MG63 (cell line): ENCODE data around the gene TCP10L. TPM values are rescaled to one million over a fixed set of nuclear protein-coding genes. Genes with fewer than 3 reads are reported as not detected.
"Not testable (repeated sequence)": the region's sequence is repeated elsewhere in the genome, so short reads cannot be mapped to it uniquely, and the experiment has no call there.

Source experiments
- DNase-seq: peaks from one replicate; pipeline ENCODE4 v3.0.0-alpha.2; 2020
- H3K27me3 ChIP-seq: fragments of 250-450 bp; sonication (Bioruptor Pico); 2 replicates; pipeline ENCODE4 v1.5.1; 2020; ENCODE audit warnings: mild to moderate bottlenecking, moderate library complexity
- H3K36me3 ChIP-seq: fragments of 250-450 bp; sonication (Bioruptor Pico); 2 replicates; pipeline ENCODE4 v1.5.1; 2020; ENCODE audit warnings: mild to moderate bottlenecking, moderate library complexity
- H3K4me3 ChIP-seq: fragments of 250-450 bp; sonication (Bioruptor Pico); 2 replicates; pipeline ENCODE4 v1.5.1; 2020; ENCODE audit warnings: mild to moderate bottlenecking, moderate library complexity
- H3K9me3 ChIP-seq: fragments of 250-450 bp; sonication (Bioruptor Pico); 2 replicates; pipeline ENCODE4 v1.5.1; 2020; ENCODE audit warnings: mild to moderate bottlenecking, moderate library complexity
- total RNA-seq: library from RNA; depleted of rRNA; stranded (reverse); fragments of >200 nt; shearing (Covaris generic); gene quantifications from 2 replicates; pipeline ENCODE4 v1.2.3, GENCODE V29; 2014; ENCODE audit warnings: low replicate concordance; rRNA removed

TCP10L gene
- total RNA-seq, result 0.69 TPM in 1 of 2 replicates, not detected in the other

GRCh38 chr21:32585042-32585710, at the start of gene TCP10L:
TCP10L (minus strand) TSS chr21:32585523; CDS start chr21:32584304, 1,219 bp downstream.
- Histone ChIP-seq H3K9me3 (no peaks in the 10 kb centered on the region), H3K27me3 (no peaks in the 10 kb centered on the region), H3K36me3 (no peaks in the 10 kb centered on the region), H3K4me3 (no peak within 1 kb of the TSS)
- DNase-seq, result no peak

GRCh38 chr21:32626621-32627196, 41.4 kb upstream of the TCP10L start:
- Histone ChIP-seq H3K9me3 (no peaks in the 10 kb centered on the region), H3K36me3 (no peaks in the 10 kb centered on the region; the same call in 1 of the 2 replicates), H3K4me3 (no peak overlapping the region), H3K27me3 (no peaks in the 10 kb centered on the region)
- no peak for DNase-seq

GRCh38 chr21:32618218-32618617, 32.9 kb upstream of the TCP10L start:
- not testable (repeated sequence) for H3K36me3 ChIP-seq, H3K4me3 ChIP-seq, DNase-seq, H3K27me3 ChIP-seq, H3K9me3 ChIP-seq

GRCh38 chr21:32613436-32614043, 28.2 kb upstream of the TCP10L start:
- no peak for DNase-seq
- peak overlapping the region; percentile 98 for H3K4me3 ChIP-seq
- no peaks in the 10 kb centered on the region for H3K9me3 ChIP-seq
- H3K36me3 ChIP-seq, result peaks cover 18% of the 10 kb centered on the region
- no peaks in the 10 kb centered on the region for H3K27me3 ChIP-seq

DNA sequence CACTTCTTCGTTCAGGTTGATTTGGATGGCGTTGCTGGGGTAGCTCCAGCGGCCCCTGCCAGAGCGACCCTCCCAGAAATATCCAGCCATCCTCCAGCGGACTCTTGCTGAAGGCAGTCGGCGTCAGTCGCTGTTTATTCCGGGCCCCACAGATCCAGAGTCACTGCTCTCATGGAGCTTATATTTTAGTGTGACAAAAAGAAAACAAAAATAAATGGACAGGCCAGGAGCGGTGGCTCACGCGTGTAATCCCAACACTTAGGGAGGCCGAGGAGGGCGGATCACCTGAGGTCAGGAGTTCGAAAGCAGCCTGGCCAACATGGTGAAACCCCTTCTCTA, 27.6 kb upstream of the TCP10L start:
- no peak for DNase-seq
- Histone ChIP-seq H3K9me3 (no peaks in the 10 kb centered on the region), H3K27me3 (no peaks in the 10 kb centered on the region), H3K4me3 (peak overlapping the region; percentile 98), H3K36me3 (peaks cover 18% of the 10 kb centered on the region)

DNA sequence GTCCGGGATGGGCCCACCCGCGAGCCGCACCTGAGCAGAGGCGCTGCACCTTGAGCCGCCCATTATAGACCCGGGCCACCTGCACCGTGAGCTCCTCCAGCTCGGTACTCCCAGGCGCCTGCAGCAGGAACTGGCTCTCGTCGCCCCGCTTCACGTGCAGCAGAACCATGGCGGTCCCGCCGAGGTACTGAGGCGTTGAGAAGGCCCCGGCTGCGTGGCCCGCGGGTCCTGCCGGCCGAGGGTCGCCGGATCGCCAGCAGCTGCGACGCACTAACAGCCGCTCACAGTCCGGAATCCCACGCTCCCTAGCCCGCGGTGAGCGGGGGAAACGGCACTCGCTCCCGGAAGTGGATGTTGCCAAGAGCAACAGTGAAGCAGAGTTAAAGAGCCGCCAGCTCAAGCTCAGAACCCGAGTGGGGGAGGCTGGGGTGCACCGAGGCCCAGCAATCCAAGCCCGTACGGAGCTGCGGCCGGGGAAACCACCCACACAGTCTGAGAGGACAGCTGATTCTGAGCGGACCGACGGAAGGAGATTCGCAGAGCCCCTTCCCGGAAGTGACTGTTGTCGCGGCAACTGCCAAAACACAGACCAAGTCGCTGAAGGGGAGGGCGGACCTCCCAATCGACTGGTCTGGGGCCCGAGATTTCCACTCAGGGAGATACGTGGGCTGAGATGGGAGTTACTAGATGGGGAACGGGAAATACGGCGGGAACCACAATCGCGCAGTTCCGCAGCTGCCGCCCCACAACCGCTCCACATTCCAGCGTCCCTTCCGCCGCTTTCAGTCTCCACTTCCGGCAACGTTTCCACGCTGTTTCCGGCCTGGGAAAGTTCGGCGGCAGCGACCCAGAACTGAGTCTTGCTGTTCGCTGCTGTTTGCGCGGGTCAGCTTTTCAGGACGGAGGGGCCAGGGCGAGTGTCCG, 27.0 kb upstream of the TCP10L start, which contains the start of gene CFAP298:
CFAP298 (minus strand) TSS at position 303 of the 924 bp plus-strand sequence; CDS start at position 169, 134 bp downstream.
- Histone ChIP-seq H3K36me3 (peaks cover 21% of the 10 kb centered on the region), H3K9me3 (no peaks in the 10 kb centered on the region), H3K4me3 (peak within 1 kb of the TSS; percentile 98), H3K27me3 (no peaks in the 10 kb centered on the region)
- DNase-seq, result peak; percentile 93

GRCh38 chr21:32611471-32611997, 26.2 kb upstream of the TCP10L start:
- H3K4me3 ChIP-seq, result peak overlapping the region; percentile 98
- no peaks in the 10 kb centered on the region for H3K27me3 ChIP-seq
- peaks cover 27% of the 10 kb centered on the region for H3K36me3 ChIP-seq
- H3K9me3 ChIP-seq, result no peaks in the 10 kb centered on the region
- DNase-seq, result peak; percentile 35

DNA sequence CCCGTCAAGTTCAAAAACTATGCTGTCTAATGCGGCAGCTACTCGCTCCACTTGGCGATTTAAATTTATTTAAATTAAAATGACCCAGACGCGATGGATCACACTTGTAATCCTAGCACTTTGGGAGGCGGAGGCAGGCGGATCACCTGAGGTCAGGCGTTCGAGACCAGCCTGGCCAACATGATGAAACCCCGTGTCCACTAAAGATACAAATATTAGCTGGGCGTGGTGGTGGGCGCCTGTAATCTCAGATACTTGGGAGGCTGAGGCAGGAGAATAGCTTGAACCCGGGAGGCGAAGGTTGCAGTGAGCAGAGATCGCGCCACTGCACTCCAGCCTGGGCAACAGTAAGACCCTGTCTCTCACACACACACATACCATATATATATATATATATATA, 25.6 kb upstream of the TCP10L start:
- not testable (repeated sequence) for H3K27me3 ChIP-seq

GRCh38 chr21:32608851-32609250, 23.5 kb upstream of the TCP10L start:
- Histone ChIP-seq H3K4me3 (no peak overlapping the region), H3K36me3 (peaks cover 44% of the 10 kb centered on the region), H3K9me3 (no peaks in the 10 kb centered on the region), H3K27me3 (no peaks in the 10 kb centered on the region)
- no peak for DNase-seq

More for the DNA sequence above, 25.6 kb upstream of the TCP10L start:
- H3K9me3 ChIP-seq, DNase-seq: not testable (repeated sequence)
- Histone ChIP-seq H3K4me3 (peak overlapping the region; percentile 98), H3K36me3 (peaks cover 30% of the 10 kb centered on the region)

DNA sequence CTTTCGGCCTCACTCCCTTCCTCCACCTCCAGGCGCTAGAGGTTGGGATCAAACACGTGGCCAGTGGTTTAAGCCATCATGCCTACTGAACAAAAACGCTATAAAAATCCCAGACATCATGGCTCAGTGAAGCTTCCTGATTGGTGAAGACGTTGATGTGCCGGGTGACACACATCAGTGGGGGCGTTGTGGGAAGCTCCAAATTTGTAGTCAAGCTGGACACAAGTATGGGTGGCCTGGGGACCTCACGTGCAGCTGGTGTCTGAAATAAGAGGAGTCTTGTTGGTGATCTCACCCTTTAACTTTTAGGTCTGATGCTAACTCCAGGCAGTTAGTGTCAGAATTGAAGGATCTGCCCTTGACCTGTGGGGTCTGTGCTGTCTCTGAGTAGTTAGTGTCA, 20.1 kb upstream of the TCP10L start:
- peaks cover 53% of the 10 kb centered on the region for H3K36me3 ChIP-seq
- no peak for DNase-seq
- H3K9me3 ChIP-seq, result no peaks in the 10 kb centered on the region
- H3K4me3 ChIP-seq, result no peak overlapping the region
- H3K27me3 ChIP-seq, result no peaks in the 10 kb centered on the region

DNA sequence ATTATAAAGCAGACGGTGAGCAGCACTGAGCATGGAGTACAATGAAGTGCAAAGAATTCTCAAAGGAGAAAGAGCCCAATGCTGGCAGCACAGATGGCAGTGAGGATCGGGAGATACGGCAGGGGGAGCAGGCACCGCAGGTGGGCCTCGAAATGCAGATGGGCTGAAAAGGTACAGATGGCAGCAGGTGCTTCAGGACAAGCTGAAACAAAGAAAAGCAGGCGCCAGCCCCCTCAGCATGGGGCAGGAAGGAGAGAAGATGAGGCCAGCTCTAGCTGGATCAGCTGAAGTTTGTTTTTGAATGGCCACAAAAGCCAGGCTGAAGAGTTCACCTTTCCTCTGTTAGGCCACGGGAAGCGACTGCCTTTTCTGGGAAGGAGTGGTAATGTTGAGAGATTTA, 19.1 kb upstream of the TCP10L start:
- peaks cover 54% of the 10 kb centered on the region for H3K36me3 ChIP-seq
- H3K9me3 ChIP-seq, result no peaks in the 10 kb centered on the region
- no peak for DNase-seq
- no peak overlapping the region for H3K4me3 ChIP-seq
- no peaks in the 10 kb centered on the region for H3K27me3 ChIP-seq

- peaks cover 45% of the 10 kb centered on the region for H3K36me3 ChIP-seq
- no peaks in the 10 kb centered on the region for H3K9me3 ChIP-seq
- H3K4me3 ChIP-seq, result no peak overlapping the region
- DNase-seq, result no peak
- H3K27me3 ChIP-seq, result no peaks in the 10 kb centered on the region
These were observed 17.8 kb upstream of the TCP10L start for GRCh38 chr21:32603131-32603530.

DNA sequence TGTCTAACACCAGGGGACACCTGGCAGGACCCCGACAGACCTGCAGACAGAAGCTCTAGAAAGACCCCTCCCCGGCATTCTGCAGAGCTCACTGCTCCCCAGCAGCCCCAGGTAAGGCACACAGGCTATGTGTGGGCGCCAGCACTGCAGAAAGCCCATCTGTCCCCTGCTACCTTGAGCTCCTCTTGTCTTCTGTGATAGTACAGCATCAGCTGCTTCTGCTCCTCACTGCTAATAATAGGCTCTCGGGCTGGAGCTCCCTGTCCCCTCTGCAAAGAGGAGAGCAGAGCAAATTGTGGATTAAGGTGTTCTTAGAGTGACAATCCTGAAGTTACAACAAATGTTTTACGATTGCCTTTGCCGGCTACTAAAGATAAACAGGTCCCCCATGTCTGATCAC, 16.8 kb upstream of the TCP10L start:
- Histone ChIP-seq H3K36me3 (peaks cover 48% of the 10 kb centered on the region), H3K9me3 (no peaks in the 10 kb centered on the region), H3K4me3 (no peak overlapping the region), H3K27me3 (no peaks in the 10 kb centered on the region)
- no peak for DNase-seq

- Histone ChIP-seq H3K4me3 (no peak overlapping the region), H3K36me3 (peaks cover 30% of the 10 kb centered on the region), H3K9me3 (no peaks in the 10 kb centered on the region), H3K27me3 (no peaks in the 10 kb centered on the region)
- no peak for DNase-seq
These were observed 14.2 kb upstream of the TCP10L start for GRCh38 chr21:32599526-32599925.

GRCh38 chr21:32599091-32599490, 13.8 kb upstream of the TCP10L start:
- peaks cover 26% of the 10 kb centered on the region for H3K36me3 ChIP-seq
- DNase-seq, result no peak
- no peaks in the 10 kb centered on the region for H3K27me3 ChIP-seq
- H3K4me3 ChIP-seq, result no peak overlapping the region
- H3K9me3 ChIP-seq, result no peaks in the 10 kb centered on the region

GRCh38 chr21:32597205-32597604, 11.9 kb upstream of the TCP10L start:
- peak; percentile 70 for DNase-seq
- Histone ChIP-seq H3K9me3 (no peaks in the 10 kb centered on the region), H3K27me3 (no peaks in the 10 kb centered on the region), H3K4me3 (no peak overlapping the region), H3K36me3 (peaks cover 20% of the 10 kb centered on the region)
